ENCODE results near the gene BNIP3. TPM values are rescaled to one million over a fixed set of nuclear protein-coding genes. Genes with fewer than 3 reads are reported as not detected.

BNIP3 gene
- total RNA-seq, 1 donor, result 81.4 TPM

DNA sequence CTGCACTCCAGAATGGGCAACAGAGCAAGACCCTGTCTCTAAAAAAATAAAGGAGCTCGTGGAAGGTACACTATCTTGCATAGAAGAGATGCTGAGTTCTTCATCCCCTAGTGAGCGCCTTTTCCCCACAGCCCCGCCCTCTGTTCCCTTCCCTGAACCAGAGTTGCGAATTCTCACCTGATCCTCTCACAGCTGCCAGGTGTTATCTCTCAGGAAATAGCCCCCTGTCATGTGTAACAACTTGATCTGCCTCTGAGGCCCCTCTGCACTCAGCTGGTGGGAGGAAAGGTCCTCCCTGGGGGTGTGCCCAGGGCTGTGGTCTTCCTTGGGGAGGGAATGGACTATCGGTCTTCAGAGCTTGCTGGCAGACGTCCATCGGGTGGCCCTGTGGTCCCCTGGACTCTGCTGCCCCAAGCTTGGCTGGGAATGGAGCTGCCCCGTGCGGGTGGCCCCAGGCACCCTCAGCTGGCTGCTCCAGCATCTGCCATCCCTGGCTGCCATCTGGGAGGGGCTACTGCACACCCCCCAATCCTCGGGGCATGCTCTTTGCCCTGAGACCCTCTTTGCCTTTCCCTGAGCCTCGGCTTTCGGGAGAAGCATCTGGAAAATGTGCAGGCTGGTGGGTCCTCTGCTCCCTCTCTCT lies 21.7 kb upstream of the BNIP3 start:
- TF ChIP-seq, protein P1, sequence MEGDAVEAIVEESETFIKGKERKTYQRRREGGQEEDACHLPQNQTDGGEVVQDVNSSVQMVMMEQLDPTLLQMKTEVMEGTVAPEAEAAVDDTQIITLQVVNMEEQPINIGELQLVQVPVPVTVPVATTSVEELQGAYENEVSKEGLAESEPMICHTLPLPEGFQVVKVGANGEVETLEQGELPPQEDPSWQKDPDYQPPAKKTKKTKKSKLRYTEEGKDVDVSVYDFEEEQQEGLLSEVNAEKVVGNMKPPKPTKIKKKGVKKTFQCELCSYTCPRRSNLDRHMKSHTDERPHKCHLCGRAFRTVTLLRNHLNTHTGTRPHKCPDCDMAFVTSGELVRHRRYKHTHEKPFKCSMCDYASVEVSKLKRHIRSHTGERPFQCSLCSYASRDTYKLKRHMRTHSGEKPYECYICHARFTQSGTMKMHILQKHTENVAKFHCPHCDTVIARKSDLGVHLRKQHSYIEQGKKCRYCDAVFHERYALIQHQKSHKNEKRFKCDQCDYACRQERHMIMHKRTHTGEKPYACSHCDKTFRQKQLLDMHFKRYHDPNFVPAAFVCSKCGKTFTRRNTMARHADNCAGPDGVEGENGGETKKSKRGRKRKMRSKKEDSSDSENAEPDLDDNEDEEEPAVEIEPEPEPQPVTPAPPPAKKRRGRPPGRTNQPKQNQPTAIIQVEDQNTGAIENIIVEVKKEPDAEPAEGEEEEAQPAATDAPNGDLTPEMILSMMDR (IDR thresholded peaks at IDR 0.05; ENCODE audit: insufficient read depth, low read length), result no peak
- no peak for DNase-seq (ENCODE audit: low read depth)

DNA sequence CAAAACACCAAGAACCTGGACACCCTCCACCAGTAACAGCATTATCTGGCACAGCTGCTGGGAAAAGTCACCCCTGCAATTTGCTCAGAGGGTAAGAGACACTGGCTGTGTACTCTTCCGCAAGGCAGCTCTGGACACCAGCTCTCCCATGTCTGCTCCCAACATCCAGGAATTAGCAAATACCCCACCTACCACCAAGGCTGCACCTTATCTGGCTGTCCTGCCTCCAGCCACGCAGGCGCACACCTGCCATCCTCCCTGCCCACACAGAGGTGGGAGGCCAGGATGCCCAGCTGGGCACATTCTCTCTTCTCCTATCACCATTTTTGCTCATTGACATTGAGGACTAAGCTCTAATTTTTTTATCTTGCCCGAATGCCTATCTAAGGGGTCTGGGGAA lies 20.3 kb upstream of the BNIP3 start:
- no peak for DNase-seq (ENCODE audit: low read depth)
- no peak overlapping the region for H3K4me3 ChIP-seq (ENCODE audit: low read depth, low read length)
- TF ChIP-seq, protein P1 (IDR thresholded peaks at IDR 0.05; ENCODE audit: insufficient read depth, low read length), result no peak

More for the DNA sequence above, 21.7 kb upstream of the BNIP3 start:
- no peak overlapping the region for H3K4me3 ChIP-seq (ENCODE audit: low read depth, low read length)

DNA sequence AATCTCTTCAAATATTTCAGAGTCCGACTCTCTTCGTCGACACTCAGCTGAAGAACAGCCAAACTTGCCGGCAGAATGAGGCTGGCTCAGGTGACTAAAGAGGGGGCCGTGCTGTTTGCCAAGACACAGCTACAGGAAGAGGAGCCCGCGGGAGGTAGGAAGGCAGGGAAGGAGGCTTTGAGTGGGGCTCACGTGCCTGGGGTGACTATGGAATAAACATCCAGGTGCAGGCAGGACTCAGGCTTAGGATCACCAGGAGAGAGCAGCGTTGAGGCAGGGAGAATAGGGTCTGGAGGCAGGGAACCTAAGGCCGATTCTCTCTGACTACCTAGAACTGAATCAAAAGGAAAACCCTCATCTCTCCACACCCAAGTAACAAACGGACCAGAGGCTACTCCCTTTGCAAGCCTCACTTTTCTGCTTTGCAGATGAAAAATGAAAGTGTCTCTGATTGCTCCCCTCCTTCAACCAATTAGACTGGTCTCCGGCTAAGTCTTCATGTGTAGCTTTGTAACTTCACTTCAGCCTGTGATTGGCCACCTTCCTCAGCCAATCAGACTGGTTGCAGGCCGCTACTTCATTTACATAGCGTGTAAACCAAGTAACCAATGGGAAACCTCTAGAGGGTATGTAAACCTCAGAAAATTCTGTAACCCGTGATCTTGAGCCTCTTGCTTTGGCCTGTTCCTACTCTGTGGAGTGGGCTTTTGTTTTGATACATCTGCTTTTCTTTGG lies 19.7 kb upstream of the BNIP3 start:
- no peak overlapping the region for H3K4me3 ChIP-seq (ENCODE audit: low read depth, low read length)
- TF ChIP-seq, protein P1 (IDR thresholded peaks at IDR 0.05; ENCODE audit: insufficient read depth, low read length), result no peak
- peak; percentile 38 for DNase-seq (ENCODE audit: low read depth)

DNA sequence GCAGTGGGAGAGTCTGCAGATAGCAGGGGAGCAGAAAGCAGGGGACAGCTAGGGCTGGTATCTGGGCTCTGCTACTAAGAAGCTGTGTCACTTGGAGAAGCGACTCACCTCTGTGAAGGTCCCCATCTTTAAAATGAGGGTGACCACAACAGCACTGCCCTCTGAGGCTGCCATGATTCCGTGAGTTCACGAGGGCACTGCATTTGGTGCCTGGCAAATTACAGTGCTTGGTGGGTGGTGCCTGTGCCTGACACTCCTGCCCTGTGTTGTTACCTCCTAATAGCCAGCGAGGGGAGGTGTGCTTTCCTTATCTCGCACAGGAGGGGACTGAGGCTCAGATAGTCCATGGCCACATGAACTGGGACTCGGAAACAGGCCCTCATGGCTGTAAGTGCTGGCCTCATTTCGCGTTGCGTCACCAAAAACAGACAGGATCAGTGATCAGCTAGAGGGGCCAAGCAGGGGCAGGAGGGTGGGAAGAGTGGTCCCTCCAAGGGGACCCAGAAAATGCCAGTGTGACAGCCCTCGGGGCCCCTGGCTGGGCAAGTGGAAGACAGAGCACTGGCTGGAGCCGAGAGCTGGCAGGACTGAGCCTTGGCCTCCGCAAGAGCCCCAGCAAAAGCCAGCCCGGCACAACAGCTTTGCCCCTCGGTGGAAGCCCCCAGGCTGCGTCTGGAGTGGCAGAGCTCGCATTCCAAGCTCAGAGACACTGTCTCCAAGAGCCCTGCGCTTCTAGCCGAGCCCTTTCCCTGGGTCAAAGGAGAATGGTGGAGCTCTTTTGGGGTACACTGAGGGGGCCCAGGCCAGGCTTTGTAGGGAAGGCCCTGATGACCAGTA lies 17.3 kb upstream of the BNIP3 start:
- TF ChIP-seq, protein P1 (IDR thresholded peaks at IDR 0.05; ENCODE audit: insufficient read depth, low read length), result no peak
- H3K4me3 ChIP-seq (ENCODE audit: low read depth, low read length), result no peak overlapping the region

DNA sequence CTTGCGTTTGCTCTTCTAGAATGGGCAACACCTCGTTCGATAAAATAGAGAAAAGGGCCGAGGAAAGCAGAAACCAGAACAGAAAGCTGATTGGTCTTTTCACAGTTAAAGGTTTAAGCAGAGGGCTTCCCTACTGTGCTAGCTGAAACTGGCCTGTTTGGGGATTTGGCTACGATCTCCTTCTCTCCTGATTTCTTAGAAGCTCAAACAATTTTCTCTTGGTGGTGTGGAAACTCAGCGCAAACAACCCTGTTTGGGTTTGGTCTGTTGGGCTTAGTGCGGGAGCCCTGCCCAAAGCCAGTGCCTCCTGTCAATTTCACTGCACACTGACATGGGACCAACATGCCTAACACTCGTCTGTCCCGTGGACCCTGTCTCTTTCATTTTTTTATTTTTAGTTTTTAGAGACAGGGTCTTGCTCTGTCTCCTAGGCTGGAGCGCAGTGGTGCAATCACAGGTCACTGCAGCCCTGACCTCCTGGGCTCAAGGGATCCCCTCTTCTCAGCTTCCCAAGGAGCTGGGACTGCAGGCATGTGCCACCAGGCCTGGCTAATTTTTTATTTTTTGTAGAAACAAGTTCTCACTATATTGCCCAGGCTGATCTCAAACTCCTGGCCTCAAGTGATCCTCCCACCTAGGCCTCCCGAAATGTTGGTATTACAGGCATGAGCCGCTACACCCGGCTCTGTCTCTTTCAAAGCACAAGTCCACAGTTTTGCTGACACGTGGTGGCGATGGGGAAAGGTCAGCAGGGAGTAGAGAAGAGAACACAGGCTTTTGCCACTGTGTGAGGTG lies 16.5 kb upstream of the BNIP3 start:
- no peak overlapping the region for H3K4me3 ChIP-seq (ENCODE audit: low read depth, low read length)
- DNase-seq (ENCODE audit: low read depth), result no peak
- TF ChIP-seq, protein P1 (IDR thresholded peaks at IDR 0.05; ENCODE audit: insufficient read depth, low read length), result no peak

More for the DNA sequence above, 17.3 kb upstream of the BNIP3 start:
- DNase-seq (ENCODE audit: low read depth), result no peak

Measured in fibroblast of the aortic adventitia (primary cell).